Stimulated activated effector memory CD8-positive, alpha-beta T cell treated with anti-CD3 and anti-CD28 coated beads, Interleukin-12 subunit alpha, Interleukin-12 subunit beta, amount 100 ng/mL, for 72 hours (primary cell): ENCODE measurements around the gene HOXC13.

ENCODE experiments used
- ATAC-seq: fragments of 150-1000 bp; cut with Tn5 transposase; 2 replicates; pipeline ENCODE4 v1.10.0; 2021
- DNase-seq, 2 donors: peaks; one replicate each; pipeline ENCODE4 v3.0.0; 2021 to 2022; ENCODE audit warnings: low spot score in 2 of 2
- H3K27ac Mint-ChIP-seq: one replicate; pipeline ENCODE4 v1.8.0; 2022; ENCODE audit warnings: mild to moderate bottlenecking, mixed read lengths
- H3K36me3 Mint-ChIP-seq: one replicate; pipeline ENCODE4 v1.8.0; 2022; ENCODE audit warnings: mild to moderate bottlenecking, mixed read lengths
- H3K4me1 Mint-ChIP-seq: one replicate; pipeline ENCODE4 v1.8.0; 2022; ENCODE audit warnings: mixed read lengths
- H3K4me3 Mint-ChIP-seq: one replicate; pipeline ENCODE4 v1.8.0; 2022; ENCODE audit warnings: mild to moderate bottlenecking, mixed read lengths
- H3K9me3 Mint-ChIP-seq: one replicate; pipeline ENCODE4 v1.8.0; 2022; ENCODE audit warnings: mixed read lengths

The HOXC13 gene

GRCh38 chr12:53980104-53980801 is 41.6 kb downstream of the HOXC13 start:
- ATAC-seq (no peak), DNase-seq (no peak)
- H3K27ac Mint-ChIP-seq = no peak overlapping the region
- no peaks in the 10 kb centered on the region for H3K9me3 Mint-ChIP-seq
- peaks cover 33% of the 10 kb centered on the region for H3K4me1 Mint-ChIP-seq
- peaks cover 12% of the 10 kb centered on the region for H3K36me3 Mint-ChIP-seq
- no peak overlapping the region for H3K4me3 Mint-ChIP-seq

GRCh38 chr12:53980802-53981496 is 42.3 kb downstream of the HOXC13 start:
- H3K4me1 Mint-ChIP-seq = peaks cover 32% of the 10 kb centered on the region
- H3K36me3 Mint-ChIP-seq = peaks cover 13% of the 10 kb centered on the region
- no peak overlapping the region for H3K27ac Mint-ChIP-seq
- H3K9me3 Mint-ChIP-seq = no peaks in the 10 kb centered on the region
- DNase-seq = no peak
- no peak for ATAC-seq
- H3K4me3 Mint-ChIP-seq = no peak overlapping the region

- no peak overlapping the region for H3K27ac Mint-ChIP-seq
- H3K9me3 Mint-ChIP-seq = no peaks in the 10 kb centered on the region
- ATAC-seq (no peak), DNase-seq (no peak)
- peaks cover 36% of the 10 kb centered on the region for H3K4me1 Mint-ChIP-seq
- H3K36me3 Mint-ChIP-seq = peaks cover 13% of the 10 kb centered on the region
- H3K4me3 Mint-ChIP-seq = no peak overlapping the region
These were observed 43.3 kb downstream of the HOXC13 start for GRCh38 chr12:53981634-53982565.

DNA sequence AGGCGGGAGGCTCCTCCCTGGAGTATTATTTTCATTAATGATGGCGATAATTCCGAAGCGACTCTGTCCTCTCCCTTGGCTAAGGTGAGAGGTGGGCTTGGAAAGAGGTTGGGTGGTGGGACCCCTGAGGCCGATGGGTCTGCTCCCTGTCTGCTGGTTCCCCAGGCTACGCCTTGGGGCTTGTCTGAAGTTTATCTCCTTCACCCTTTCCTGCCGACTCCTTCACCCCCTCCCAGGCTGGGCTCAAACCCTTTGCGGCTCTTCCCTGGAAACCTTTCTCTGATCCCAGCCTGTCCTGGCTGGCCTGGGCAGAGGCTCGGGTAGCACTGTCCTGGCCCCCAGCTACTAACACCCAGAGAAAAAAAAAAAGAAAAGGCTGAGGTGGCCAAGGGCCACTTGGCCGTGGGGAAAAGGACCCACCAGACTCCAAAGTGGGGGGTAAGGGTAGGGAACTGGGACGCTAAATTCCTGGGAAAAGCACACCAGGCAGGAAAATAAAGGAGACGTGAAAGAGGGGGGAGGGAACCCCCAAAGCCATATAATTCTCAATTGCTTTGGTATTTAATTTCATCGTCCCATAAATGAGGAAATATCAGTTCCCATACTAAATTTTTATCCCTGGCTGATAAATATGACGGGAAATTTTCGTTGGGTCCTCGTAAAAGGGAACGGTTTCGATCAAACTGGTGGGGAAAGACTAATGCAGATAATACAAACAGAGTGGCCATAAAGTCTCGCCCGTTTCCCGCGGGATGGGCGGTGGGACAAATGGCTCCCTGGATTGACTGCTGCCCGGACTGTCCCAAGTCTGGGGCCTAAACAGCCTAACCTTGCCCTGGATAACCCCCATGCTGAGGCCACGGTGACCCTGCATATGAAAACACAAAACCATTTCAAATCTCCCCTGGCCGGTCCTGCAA is 44.3 kb downstream of the HOXC13 start:
- H3K4me3 Mint-ChIP-seq = no peak overlapping the region
- H3K4me1 Mint-ChIP-seq = peaks cover 36% of the 10 kb centered on the region
- peaks cover 13% of the 10 kb centered on the region for H3K36me3 Mint-ChIP-seq
- no peak for ATAC-seq
- DNase-seq = no peak
- H3K27ac Mint-ChIP-seq = no peak overlapping the region
- H3K9me3 Mint-ChIP-seq = no peaks in the 10 kb centered on the region

DNA sequence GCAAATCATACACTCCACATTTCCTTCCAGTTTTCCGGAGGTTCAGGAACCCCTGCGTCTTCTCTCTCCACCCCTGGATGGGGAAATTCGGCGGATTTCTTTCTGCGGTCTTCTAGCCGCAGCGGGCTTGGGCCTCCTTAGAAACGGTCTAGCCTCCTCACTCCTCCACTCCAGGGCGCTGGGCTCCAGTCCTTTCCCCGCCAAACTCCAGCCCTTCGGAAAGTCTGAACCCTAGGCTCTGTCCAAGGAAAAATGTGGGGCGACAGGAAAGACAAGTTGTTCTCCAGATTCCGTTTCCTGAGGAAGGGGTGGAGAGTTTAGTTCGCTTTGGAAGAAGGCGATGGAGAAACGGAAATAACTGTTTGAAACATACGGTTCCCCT is 44.9 kb downstream of the HOXC13 start:
- DNase-seq (no peak), ATAC-seq (no peak)
- Mint-ChIP-seq H3K9me3 (no peaks in the 10 kb centered on the region), H3K27ac (no peak overlapping the region), H3K4me3 (no peak overlapping the region), H3K36me3 (peaks cover 13% of the 10 kb centered on the region), H3K4me1 (peaks cover 35% of the 10 kb centered on the region)

DNA sequence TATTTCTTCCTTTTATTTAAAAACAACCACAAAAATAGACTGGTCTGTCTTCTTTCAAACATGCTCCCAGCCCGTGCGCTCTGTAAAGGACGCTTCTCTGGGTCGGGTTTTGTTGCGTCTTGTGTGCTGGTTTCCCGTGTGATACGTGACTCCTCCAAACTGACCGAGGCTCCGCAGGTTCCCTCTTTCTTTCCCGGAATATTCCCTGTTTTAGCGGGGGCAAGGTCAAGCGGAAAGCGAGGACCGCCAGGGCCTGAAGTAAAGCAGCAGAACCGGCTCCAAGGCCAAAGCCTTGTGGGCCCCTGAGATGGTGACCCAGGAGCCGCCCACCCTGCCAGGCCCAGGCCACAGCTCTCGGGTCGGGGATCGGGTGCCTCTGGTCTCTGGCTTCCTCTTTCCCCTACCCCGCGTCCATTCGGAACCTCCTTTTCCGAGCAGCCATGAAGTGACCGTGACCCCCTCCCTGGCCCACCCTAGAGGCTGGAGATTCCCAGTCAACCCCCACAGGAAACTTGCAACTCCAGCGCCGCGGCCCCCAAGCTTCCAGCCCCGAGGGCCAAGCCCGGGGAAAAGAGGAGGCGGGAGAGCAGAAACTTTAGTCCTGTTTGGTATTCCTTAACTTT is 45.4 kb downstream of the HOXC13 start:
- ATAC-seq (no peak), DNase-seq (no peak)
- H3K36me3 Mint-ChIP-seq = peaks cover 13% of the 10 kb centered on the region
- peaks cover 39% of the 10 kb centered on the region for H3K4me1 Mint-ChIP-seq
- no peaks in the 10 kb centered on the region for H3K9me3 Mint-ChIP-seq
- H3K27ac Mint-ChIP-seq = no peak overlapping the region
- no peak overlapping the region for H3K4me3 Mint-ChIP-seq

DNA sequence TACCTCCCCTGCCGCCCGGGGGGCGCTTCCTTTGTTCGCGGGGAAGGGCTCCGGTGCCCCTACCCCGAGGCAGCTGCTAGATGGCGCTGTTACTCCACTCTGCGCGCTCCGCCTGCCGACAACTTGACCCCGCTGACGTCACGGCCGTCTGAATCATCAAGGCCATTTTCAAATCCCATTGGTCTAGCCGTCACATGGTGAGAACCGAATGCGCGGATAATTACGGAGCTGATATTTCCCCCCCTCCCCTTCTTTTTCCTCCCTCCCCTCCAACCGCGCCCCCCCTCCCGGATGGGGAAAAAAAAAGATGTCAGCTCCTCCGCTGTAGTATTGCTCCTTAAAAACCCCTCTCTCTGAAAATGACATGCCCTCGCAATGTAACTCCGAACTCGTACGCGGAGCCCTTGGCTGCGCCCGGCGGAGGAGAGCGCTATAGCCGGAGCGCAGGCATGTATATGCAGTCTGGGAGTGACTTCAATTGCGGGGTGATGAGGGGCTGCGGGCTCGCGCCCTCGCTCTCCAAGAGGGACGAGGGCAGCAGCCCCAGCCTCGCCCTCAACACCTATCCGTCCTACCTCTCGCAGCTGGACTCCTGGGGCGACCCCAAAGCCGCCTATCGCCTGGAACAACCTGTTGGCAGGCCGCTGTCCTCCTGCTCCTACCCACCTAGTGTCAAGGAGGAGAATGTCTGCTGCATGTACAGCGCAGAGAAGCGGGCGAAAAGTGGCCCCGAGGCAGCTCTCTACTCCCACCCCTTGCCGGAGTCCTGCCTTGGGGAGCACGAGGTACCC is 46.5 kb downstream of the HOXC13 start, which contains the start of gene HOXC10:
Gene HOXC10, plus strand, starts transcription at position 246 of the 791 bp plus-strand sequence. Its CDS starts 114 bp downstream, at position 360.
- H3K4me1 Mint-ChIP-seq = peaks cover 49% of the 10 kb centered on the region
- ATAC-seq (peak; percentile 79), DNase-seq (peak; percentile 80 to 93)
- no peak within 1 kb of the TSS for H3K27ac Mint-ChIP-seq
- peak within 1 kb of the TSS; percentile 63 for H3K4me3 Mint-ChIP-seq
- no peaks in the 10 kb centered on the region for H3K9me3 Mint-ChIP-seq
- peaks cover 12% of the 10 kb centered on the region for H3K36me3 Mint-ChIP-seq

GRCh38 chr12:53985692-53985993 is 47.0 kb downstream of the HOXC13 start:
- Mint-ChIP-seq H3K27ac (no peak overlapping the region), H3K9me3 (no peaks in the 10 kb centered on the region), H3K36me3 (peaks cover 9% of the 10 kb centered on the region), H3K4me1 (peaks cover 54% of the 10 kb centered on the region), H3K4me3 (peak overlapping the region; percentile 63)
- no peak for ATAC-seq
- no peak for DNase-seq

GRCh38 chr12:53985994-53986685 is 47.5 kb downstream of the HOXC13 start:
- DNase-seq (no peak), ATAC-seq (peak; percentile 66)
- peaks cover 9% of the 10 kb centered on the region for H3K36me3 Mint-ChIP-seq
- H3K4me1 Mint-ChIP-seq = peaks cover 59% of the 10 kb centered on the region
- H3K4me3 Mint-ChIP-seq = peak overlapping the region; percentile 63
- H3K9me3 Mint-ChIP-seq = no peaks in the 10 kb centered on the region
- no peak overlapping the region for H3K27ac Mint-ChIP-seq

DNA sequence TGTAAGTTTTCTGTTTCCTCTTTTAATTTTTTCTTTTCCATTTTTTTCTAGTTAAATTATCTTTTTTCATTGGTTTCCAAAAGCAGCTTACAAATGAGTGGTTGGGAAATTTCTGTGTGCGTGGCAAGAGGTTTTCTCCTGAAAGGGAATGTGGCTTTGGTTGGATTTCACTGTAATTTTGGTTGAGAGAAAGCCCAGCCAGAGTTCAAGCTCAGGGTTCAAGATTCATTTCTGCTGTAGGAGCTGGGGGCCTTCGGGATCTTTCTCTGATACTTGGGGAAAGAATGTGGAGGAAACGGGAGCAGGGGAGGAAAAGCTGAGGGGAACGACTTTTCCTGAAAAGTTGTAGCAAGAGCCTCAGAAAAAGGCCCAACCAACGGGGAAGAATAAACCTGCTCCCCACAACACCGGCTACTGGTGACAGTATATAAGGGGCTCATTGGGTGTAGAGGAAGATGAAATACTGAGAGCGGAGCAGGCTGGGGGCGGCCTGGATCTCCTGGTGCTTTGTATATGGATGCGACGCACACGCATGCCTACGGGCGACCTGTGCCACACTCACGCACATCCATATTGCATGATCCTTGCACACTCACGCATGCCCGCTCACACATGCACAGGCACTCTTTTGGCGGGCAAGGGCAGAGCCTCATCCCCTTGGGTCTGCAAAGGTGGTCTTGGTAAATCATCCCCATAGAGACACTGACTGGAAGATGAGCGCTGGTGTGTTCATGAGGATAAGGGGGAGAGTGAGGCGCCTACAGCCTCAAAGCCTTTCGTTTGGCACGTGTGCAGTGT is 48.3 kb downstream of the HOXC13 start:
- Mint-ChIP-seq H3K4me3 (peak overlapping the region; percentile 63), H3K27ac (no peak overlapping the region), H3K9me3 (no peaks in the 10 kb centered on the region), H3K4me1 (peaks cover 61% of the 10 kb centered on the region), H3K36me3 (peaks cover 9% of the 10 kb centered on the region)
- DNase-seq = no peak
- ATAC-seq = no peak

DNA sequence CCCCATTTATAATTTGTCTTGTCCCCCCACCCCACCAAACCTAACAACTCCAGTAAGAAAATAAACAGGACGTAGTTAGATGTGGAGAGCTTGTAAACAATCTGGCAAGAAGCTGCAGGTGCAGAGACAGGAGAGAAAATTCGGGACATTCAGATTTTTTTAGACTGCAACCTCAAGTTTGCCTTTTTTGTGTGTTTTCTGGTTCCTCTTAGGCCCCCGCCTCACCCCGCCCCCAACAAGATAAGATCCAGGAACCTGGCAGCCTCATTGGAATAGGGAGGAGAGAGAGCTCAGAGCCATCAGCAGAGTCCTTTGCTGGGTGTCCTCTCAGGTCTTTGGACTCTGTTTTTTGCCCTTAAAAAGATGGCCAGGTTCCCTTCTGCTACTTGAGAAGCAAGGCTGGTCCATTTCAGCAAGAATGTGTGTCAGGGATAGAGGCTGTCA is 49.2 kb downstream of the HOXC13 start:
- no peaks in the 10 kb centered on the region for H3K9me3 Mint-ChIP-seq
- peaks cover 61% of the 10 kb centered on the region for H3K4me1 Mint-ChIP-seq
- DNase-seq (no peak), ATAC-seq (no peak)
- H3K36me3 Mint-ChIP-seq = peaks cover 9% of the 10 kb centered on the region
- no peak overlapping the region for H3K4me3 Mint-ChIP-seq
- H3K27ac Mint-ChIP-seq = no peak overlapping the region

GRCh38 chr12:53988541-53989226 is 50.1 kb downstream of the HOXC13 start:
- DNase-seq = no peak
- Mint-ChIP-seq H3K4me3 (peak overlapping the region; percentile 28), H3K9me3 (no peaks in the 10 kb centered on the region), H3K27ac (no peak overlapping the region), H3K36me3 (peaks cover 10% of the 10 kb centered on the region), H3K4me1 (peaks cover 56% of the 10 kb centered on the region)
- no peak for ATAC-seq
